Measurements from ENCODE around the gene SRF. TPM values are rescaled to one million over a fixed set of nuclear protein-coding genes. Genes with fewer than 3 reads are reported as not detected.

Gene SRF
- total RNA-seq, 4 donors from 2014 or later, result 18.2 to 109 (median 36.9) TPM

DNA sequence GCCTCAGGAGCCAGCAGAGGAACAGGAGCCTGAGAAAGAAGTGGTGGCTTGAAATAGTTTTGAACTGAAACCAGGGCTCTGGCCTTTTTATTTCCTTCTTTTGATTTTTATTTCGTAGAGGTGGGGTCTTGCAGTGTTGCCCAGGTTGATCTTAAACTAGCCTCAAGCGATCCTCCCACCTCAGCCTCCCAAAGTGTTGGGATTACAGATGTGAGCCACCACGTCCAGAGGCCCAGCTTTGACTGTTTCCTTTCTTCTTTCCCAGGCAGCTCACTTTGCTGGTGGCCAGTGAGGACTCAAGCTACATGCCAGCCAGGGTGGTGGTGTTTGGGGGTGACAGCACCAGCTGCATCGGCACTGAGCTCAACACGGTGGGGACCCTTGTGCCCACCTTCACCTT, 31.4 kb downstream of the SRF start:
- intact Hi-C loops (cut with DNase I; ENCODE audit: low total_unique reads), result no loop called here
- H3K4me1 ChIP-seq, result no peaks in the 10 kb centered on the region
- H3K9me3 ChIP-seq, result no peaks in the 10 kb centered on the region
- H3K27me3 ChIP-seq, result no peaks in the 10 kb centered on the region
- TF ChIP-seq, protein P1, sequence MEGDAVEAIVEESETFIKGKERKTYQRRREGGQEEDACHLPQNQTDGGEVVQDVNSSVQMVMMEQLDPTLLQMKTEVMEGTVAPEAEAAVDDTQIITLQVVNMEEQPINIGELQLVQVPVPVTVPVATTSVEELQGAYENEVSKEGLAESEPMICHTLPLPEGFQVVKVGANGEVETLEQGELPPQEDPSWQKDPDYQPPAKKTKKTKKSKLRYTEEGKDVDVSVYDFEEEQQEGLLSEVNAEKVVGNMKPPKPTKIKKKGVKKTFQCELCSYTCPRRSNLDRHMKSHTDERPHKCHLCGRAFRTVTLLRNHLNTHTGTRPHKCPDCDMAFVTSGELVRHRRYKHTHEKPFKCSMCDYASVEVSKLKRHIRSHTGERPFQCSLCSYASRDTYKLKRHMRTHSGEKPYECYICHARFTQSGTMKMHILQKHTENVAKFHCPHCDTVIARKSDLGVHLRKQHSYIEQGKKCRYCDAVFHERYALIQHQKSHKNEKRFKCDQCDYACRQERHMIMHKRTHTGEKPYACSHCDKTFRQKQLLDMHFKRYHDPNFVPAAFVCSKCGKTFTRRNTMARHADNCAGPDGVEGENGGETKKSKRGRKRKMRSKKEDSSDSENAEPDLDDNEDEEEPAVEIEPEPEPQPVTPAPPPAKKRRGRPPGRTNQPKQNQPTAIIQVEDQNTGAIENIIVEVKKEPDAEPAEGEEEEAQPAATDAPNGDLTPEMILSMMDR (IDR thresholded peaks at IDR 0.05), result no peak
- TF ChIP-seq POLR2A (IDR thresholded peaks at IDR 0.05), result no peak
- H3K27ac ChIP-seq, result no peak overlapping the region
- H3K36me3 ChIP-seq, result no peaks in the 10 kb centered on the region
- DNase-seq, result no peak
- H3K4me3 ChIP-seq, result no peak overlapping the region

DNA sequence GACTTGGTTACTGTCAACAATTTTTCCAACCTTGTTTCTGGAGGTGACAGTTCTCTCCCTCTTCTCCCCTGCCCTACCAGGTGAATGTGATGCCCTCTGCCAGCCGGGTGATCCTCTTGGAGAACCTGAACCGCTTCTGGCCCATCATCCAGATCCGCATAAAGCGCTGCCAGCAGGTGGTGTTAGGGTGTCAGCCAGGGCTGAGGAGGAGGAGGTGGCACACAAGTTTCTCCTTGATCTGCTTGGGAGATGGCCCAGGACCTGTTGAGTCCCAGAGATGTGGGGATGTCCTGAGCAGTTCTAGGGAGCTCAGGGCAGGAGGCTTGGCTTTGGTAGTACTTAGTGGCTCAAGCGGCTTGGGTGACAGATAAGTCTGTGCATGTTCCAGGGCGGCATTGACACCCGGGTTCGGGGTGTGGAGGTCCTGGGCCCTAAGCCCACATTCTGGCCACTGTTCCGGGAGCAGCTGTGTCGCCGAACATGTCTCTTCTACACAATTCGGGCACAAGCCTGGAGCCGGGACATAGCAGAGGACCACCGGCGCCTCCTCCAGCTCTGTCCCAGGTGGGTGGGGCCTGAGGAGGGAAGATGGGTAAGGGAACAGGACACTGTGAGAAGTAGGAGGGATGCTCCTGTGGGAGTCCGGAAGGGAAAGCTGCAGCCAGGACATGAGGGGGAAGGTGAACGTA, 32.1 kb downstream of the SRF start:
- H3K36me3 ChIP-seq, result no peaks in the 10 kb centered on the region
- H3K9me3 ChIP-seq, result no peaks in the 10 kb centered on the region

DNA sequence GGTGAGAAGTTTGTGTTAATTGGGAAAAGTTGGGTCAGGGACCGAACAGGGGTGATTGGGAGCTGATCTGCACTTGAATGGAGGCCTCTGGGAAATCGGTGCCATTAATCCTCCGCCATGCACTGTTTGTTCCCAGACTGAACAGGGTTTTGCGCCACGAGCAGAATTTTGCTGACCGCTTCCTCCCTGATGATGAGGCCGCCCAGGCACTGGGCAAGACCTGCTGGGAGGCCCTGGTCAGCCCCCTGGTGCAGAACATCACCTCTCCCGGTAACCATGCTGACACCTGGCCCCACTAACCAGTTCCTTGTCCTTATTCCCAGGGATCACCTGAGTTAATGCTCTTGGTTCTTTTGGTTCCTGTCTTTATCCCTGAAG, 32.6 kb downstream of the SRF start:
- Histone ChIP-seq H3K4me3 (no peak overlapping the region), H3K4me1 (no peaks in the 10 kb centered on the region), H3K36me3 (no peaks in the 10 kb centered on the region), H3K27me3 (no peaks in the 10 kb centered on the region), H3K27ac (no peak overlapping the region), H3K9me3 (no peaks in the 10 kb centered on the region)
- TF ChIP-seq, protein P1 (IDR thresholded peaks at IDR 0.05), result no peak
- TF ChIP-seq POLR2A (IDR thresholded peaks at IDR 0.05), result no peak
- intact Hi-C loops (cut with DNase I; ENCODE audit: low total_unique reads), result no loop called here
- DNase-seq, result no peak

More for the DNA sequence above, 32.1 kb downstream of the SRF start:
- TF ChIP-seq, protein P1 (IDR thresholded peaks at IDR 0.05), result no peak
- no peak for TF ChIP-seq POLR2A (IDR thresholded peaks at IDR 0.05)
- Histone ChIP-seq H3K4me3 (no peak overlapping the region), H3K27me3 (no peaks in the 10 kb centered on the region), H3K4me1 (no peaks in the 10 kb centered on the region), H3K27ac (no peak overlapping the region)
- DNase-seq, result no peak
- intact Hi-C loops (cut with DNase I; ENCODE audit: low total_unique reads), result no loop called here

DNA sequence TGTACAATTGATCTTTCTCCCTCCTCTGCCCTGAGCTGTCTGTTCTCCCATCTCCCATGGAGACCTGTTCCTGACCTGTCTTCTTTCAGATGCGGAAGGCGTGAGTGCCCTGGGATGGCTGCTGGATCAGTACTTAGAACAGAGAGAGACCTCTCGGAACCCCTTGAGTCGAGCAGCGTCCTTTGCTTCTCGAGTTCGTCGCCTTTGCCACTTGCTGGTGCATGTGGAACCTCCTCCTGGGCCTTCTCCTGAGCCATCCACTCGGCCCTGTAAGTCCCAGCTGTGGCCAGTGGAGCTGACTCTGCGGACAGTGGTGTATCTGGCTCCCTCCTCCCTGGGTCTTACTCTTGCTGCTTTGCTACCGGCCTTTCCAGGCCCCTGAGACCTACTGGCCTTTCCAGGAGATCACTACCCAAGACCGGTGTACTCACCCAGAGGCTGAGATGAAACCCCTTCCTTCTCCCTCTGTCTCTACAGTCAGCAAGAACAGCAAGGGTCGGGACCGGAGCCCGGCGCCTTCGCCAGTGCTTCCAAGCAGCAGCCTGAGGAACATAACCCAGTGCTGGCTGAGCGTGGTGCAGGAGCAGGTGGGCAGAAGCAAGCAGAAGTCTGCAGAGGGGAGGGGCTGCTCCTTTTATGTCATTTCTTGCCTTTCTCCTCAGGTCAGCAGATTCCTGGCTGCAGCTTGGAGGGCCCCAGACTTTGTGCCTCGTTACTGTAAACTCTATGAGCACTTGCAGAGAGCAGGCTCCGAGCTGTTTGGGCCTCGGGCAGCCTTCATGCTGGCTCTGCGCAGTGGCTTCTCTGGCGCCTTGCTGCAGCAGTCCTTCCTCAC, 33.4 kb downstream of the SRF start:
- Histone ChIP-seq H3K27ac (no peak overlapping the region), H3K9me3 (no peaks in the 10 kb centered on the region), H3K4me1 (no peaks in the 10 kb centered on the region), H3K36me3 (no peaks in the 10 kb centered on the region), H3K4me3 (no peak overlapping the region), H3K27me3 (no peaks in the 10 kb centered on the region)
- no peak for TF ChIP-seq POLR2A (IDR thresholded peaks at IDR 0.05)
- TF ChIP-seq, protein P1 (IDR thresholded peaks at IDR 0.05), result no peak
- intact Hi-C loops (cut with DNase I; ENCODE audit: low total_unique reads), result no loop called here
- DNase-seq, result no peak

DNA sequence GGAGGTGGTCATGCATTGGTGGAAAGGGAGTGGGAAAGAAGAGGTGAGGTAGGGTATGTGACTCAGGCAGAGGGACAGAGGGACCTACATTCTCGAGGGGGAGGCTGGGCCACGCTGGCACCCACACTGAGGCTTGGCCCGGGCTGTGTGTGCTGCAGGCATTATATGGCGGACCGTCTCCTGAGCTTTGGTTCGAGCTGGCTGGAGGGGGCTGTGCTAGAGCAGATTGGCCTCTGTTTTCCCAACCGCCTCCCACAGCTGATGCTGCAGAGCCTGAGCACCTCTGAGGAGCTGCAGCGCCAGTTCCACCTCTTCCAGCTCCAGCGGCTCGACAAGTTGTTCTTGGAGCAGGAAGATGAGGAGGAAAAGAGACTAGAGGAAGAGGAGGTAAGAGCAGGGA, 34.8 kb downstream of the SRF start:
- H3K4me1 ChIP-seq, result no peaks in the 10 kb centered on the region
- no peaks in the 10 kb centered on the region for H3K27me3 ChIP-seq
- TF ChIP-seq POLR2A (IDR thresholded peaks at IDR 0.05), result no peak
- TF ChIP-seq, protein P1 (IDR thresholded peaks at IDR 0.05), result no peak
- H3K9me3 ChIP-seq, result no peaks in the 10 kb centered on the region
- H3K27ac ChIP-seq, result no peak overlapping the region
- no peaks in the 10 kb centered on the region for H3K36me3 ChIP-seq
- no peak for DNase-seq
- intact Hi-C loops (cut with DNase I; ENCODE audit: low total_unique reads), result no loop called here
- H3K4me3 ChIP-seq, result no peak overlapping the region

Data from uterus (tissue), 4 donors.